Measurements from ENCODE around the gene NAT16.
"Not testable (repeated sequence)": the region's sequence is repeated elsewhere in the genome, so short reads cannot be mapped to it uniquely, and the experiment has no call there.

Gene NAT16

GRCh38 chr7:101125989-101126650, 54.0 kb downstream of the NAT16 start:
- no peak for ATAC-seq

GRCh38 chr7:101124376-101125056, 55.6 kb downstream of the NAT16 start:
- ATAC-seq: no peak

- no peak for ATAC-seq
Observed at GRCh38 chr7:101123703-101124068, 56.4 kb downstream of the NAT16 start.

- ATAC-seq: no peak
Observed at GRCh38 chr7:101122933-101123702, 57.0 kb downstream of the NAT16 start.

GRCh38 chr7:101121991-101122932, 57.8 kb downstream of the NAT16 start:
- ATAC-seq: no peak

GRCh38 chr7:101121631-101121990, 58.5 kb downstream of the NAT16 start:
- ATAC-seq: not testable (repeated sequence)

All from activated CD4-positive, CD25-positive, alpha-beta regulatory T cell treated with anti-CD3 and anti-CD28 coated beads, Interleukin-2, amount 50 U/mL, for 24 hours (primary cell).